H1 (cell line): Measurements from ENCODE around the gene EXOC2. TPM values are rescaled to one million over a fixed set of nuclear protein-coding genes. Genes with fewer than 3 reads are reported as not detected.

Experiments used
- CTCF ChIA-PET: fragments of 300-600 bp; sonication (Branson Sonifier 250); formaldehyde crosslinking; loops from one replicate; lab custom pipeline; 2021; ENCODE audit not compliant: partially characterized antibody; lab: Charles Lee
- POLR2A ChIA-PET: fragments of 300-600 bp; sonication (Branson Sonifier 250); formaldehyde crosslinking; loops from one replicate; lab custom pipeline; 2021; ENCODE audit warnings: inconsistent platforms; ENCODE audit not compliant: partially characterized antibody; lab: Charles Lee
- DNase-seq, 2 experiments: peaks; one replicate each; pipeline versions ENCODE4 v3.0.0 to v3.0.0-alpha.2; 2010 to 2022; ENCODE audit warnings: low spot score in 2 of 2, low read depth in 1 of 2, mixed read lengths in 1 of 2
- FAIRE-seq: peaks from 2 replicates; lab custom pipeline; 2011; peaks lifted over from hg19 to GRCh38; lab: Jason Lieb, UNC
- H2AFZ ChIP-seq: 2 replicates; pipeline ENCODE4 v1.8.1; 2012; ENCODE audit warnings: low read length, inconsistent platforms
- H2AK5ac ChIP-seq: 2 replicates; pipeline ENCODE4 v1.6.1; 2013; ENCODE audit warnings: low read depth, low read length
- H2BK120ac ChIP-seq: replicated peaks from 2 replicates; pipeline ENCODE3; 2013; ENCODE audit warnings: low read depth, low read length, inconsistent platforms
- H2BK12ac ChIP-seq: 2 replicates; pipeline ENCODE4 v1.6.1; 2013; ENCODE audit warnings: low read depth, low read length
- H2BK15ac ChIP-seq: 2 replicates; pipeline ENCODE4 v1.6.1; 2013; ENCODE audit warnings: low read length
- H2BK20ac ChIP-seq: 2 replicates; pipeline ENCODE4 v1.6.1; 2013; ENCODE audit warnings: low read length
- H2BK5ac ChIP-seq: 2 replicates; pipeline ENCODE4 v1.6.1; 2013; ENCODE audit warnings: low read depth, low read length
- H3K14ac ChIP-seq: 2 replicates; pipeline ENCODE4 v1.6.1; 2013; ENCODE audit warnings: inconsistent platforms; ENCODE audit not compliant: insufficient read length
- H3K18ac ChIP-seq: 2 replicates; pipeline ENCODE4 v1.6.1; 2013; ENCODE audit warnings: low read length; ENCODE audit errors: extremely low read depth
- H3K23ac ChIP-seq: 2 replicates; pipeline ENCODE4 v1.6.1; 2013; ENCODE audit warnings: inconsistent platforms; ENCODE audit not compliant: insufficient read length
- H3K23me2 ChIP-seq: 2 replicates; pipeline ENCODE4 v1.6.1; 2013; ENCODE audit warnings: low read depth, low read length
- H3K27ac ChIP-seq: 2 replicates; pipeline ENCODE4 v1.6.1; 2011; ENCODE audit warnings: low read depth, low read length, inconsistent platforms
- H3K27me3 ChIP-seq, 4 experiments: replicated peaks in 1 of 4; 1 replicate in 1 of 4; 2 replicates in 3 of 4; pipeline versions ENCODE4 v1.6.1 to v1.8.1; 2011 to 2013; ENCODE audit warnings: low read length in 3 of 4, mild to moderate bottlenecking in 3 of 4, inconsistent platforms in 2 of 4, mixed read lengths in 2 of 4, moderate library complexity in 1 of 4; ENCODE audit not compliant: control insufficient read depth in 3 of 4, insufficient read depth in 3 of 4; ENCODE audit errors: extremely low read depth in 1 of 4
- H3K36me3 ChIP-seq, 4 experiments: 2 replicates each; pipeline versions ENCODE4 v1.6.1 to v1.8.1; 2011 to 2013; ENCODE audit warnings: mild to moderate bottlenecking in 4 of 4, low read length in 3 of 4, moderate library complexity in 2 of 4, control low read depth in 1 of 4, inconsistent platforms in 1 of 4; ENCODE audit not compliant: insufficient read depth in 4 of 4, control insufficient read depth in 2 of 4
- H3K4ac ChIP-seq: replicated peaks from 2 replicates; pipeline ENCODE3; 2013; ENCODE audit warnings: low read length, low read depth, mixed read lengths, inconsistent platforms; ENCODE audit not compliant: insufficient read length
- H3K4me1 ChIP-seq, 4 experiments: replicated peaks in 1 of 4; 1 replicate in 1 of 4; 2 replicates in 3 of 4; pipeline versions ENCODE4 v1.6.1 to v1.8.1; 2011 to 2013; ENCODE audit warnings: low read length in 3 of 4, inconsistent platforms in 2 of 4, mixed read lengths in 1 of 4; ENCODE audit not compliant: insufficient read depth in 4 of 4, control insufficient read depth in 3 of 4
- H3K4me2 ChIP-seq, 2 experiments: 2 replicates each; pipeline versions ENCODE4 v1.6.1 to v1.8.1; 2011 to 2013; ENCODE audit warnings: low read depth in 2 of 2, low read length in 2 of 2, control low read depth in 1 of 2, inconsistent platforms in 1 of 2, mild to moderate bottlenecking in 1 of 2; ENCODE audit not compliant: insufficient read depth in 1 of 2
- H3K4me3 ChIP-seq, 4 experiments: fragments of 200-600, 300-600 bp in 1 of 4; sonication (generic), shearing (Covaris generic), sonication (Bioruptor Twin) in 1 of 4; 2 replicates each; pipeline versions ENCODE4 v1.5.1 to v1.8.1; 2011 to 2016; ENCODE audit warnings: low read length in 4 of 4, low read depth in 3 of 4, control low read depth in 2 of 4, inconsistent platforms in 2 of 4, mild to moderate bottlenecking in 2 of 4, mixed read lengths in 1 of 4, moderate library complexity in 1 of 4; ENCODE audit not compliant: insufficient read depth in 2 of 4; ENCODE audit errors: extremely low read depth in 1 of 4
- H3K56ac ChIP-seq: replicated peaks from 2 replicates; pipeline ENCODE3; 2013; ENCODE audit warnings: low read depth, mild to moderate bottlenecking, mixed read lengths, low read length, inconsistent platforms; ENCODE audit not compliant: insufficient read length
- H3K79me1 ChIP-seq: 2 replicates; pipeline ENCODE4 v1.6.1; 2013; ENCODE audit warnings: low read depth, low read length, control low read depth
- H3K79me2 ChIP-seq, 2 experiments: 2 replicates each; pipeline versions ENCODE4 v1.6.1 to v1.8.1; 2012 to 2013; ENCODE audit warnings: low read length in 2 of 2, mild to moderate bottlenecking in 2 of 2, inconsistent platforms in 1 of 2; ENCODE audit not compliant: insufficient read depth in 2 of 2, control insufficient read depth in 1 of 2
- H3K9ac ChIP-seq, 4 experiments: replicated peaks in 1 of 4; 1 replicate in 1 of 4; 2 replicates in 3 of 4; pipeline versions ENCODE4 v1.6.1 to v1.8.1; 2011 to 2013; ENCODE audit warnings: low read depth in 3 of 4, low read length in 3 of 4, control low read depth in 2 of 4, mild to moderate bottlenecking in 2 of 4, moderate library complexity in 2 of 4, inconsistent platforms in 1 of 4; ENCODE audit errors: extremely low read depth in 1 of 4
- H3K9me3 ChIP-seq, 2 experiments: 2 replicates each; pipeline versions ENCODE4 v1.6.1 to v1.8.1; 2012 to 2013; ENCODE audit warnings: mild to moderate bottlenecking in 2 of 2, moderate library complexity in 2 of 2, control low read depth in 1 of 2, inconsistent platforms in 1 of 2, low read depth in 1 of 2, low read length in 1 of 2, mixed read lengths in 1 of 2; ENCODE audit not compliant: insufficient read depth in 2 of 2
- H4K20me1 ChIP-seq, 2 experiments: replicated peaks in 1 of 2; 2 replicates each; pipeline versions ENCODE3 to v1.8.1; 2011 to 2013; ENCODE audit warnings: inconsistent platforms in 2 of 2, low read length in 2 of 2, mild to moderate bottlenecking in 1 of 2; ENCODE audit not compliant: insufficient read depth in 2 of 2, control insufficient read depth in 1 of 2
- H4K5ac ChIP-seq: 2 replicates; pipeline ENCODE4 v1.6.1; 2013; ENCODE audit warnings: low read length, low read depth, mixed read lengths, inconsistent platforms; ENCODE audit not compliant: insufficient read length
- H4K8ac ChIP-seq: 2 replicates; pipeline ENCODE4 v1.8.0; 2013; ENCODE audit warnings: mild to moderate bottlenecking, moderate library complexity, low read length, inconsistent platforms; ENCODE audit not compliant: insufficient read depth; ENCODE audit errors: extremely low read depth
- H4K91ac ChIP-seq: replicated peaks from 2 replicates; pipeline ENCODE3; 2013; ENCODE audit warnings: low read length, mixed read lengths, inconsistent platforms; ENCODE audit not compliant: insufficient read length
- CHD1 ChIP-seq: IDR thresholded peaks from 2 replicates; pipeline ENCODE4 v1.6.1; 2012; ENCODE audit warnings: low read depth, low read length, improper control_type of control experiment
- EZH2 ChIP-seq: fragments of 200-600 bp; sonication (generic); IDR thresholded peaks from 2 replicates; pipeline ENCODE4 v1.7.1; 2012; ENCODE audit warnings: low read depth, mild to moderate bottlenecking, moderate library complexity, low read length, inconsistent platforms; ENCODE audit not compliant: severe bottlenecking
- FOSL1 ChIP-seq: IDR thresholded peaks from 2 replicates; pipeline ENCODE4 v1.6.1; 2011; ENCODE audit warnings: mild to moderate bottlenecking, low read depth, low read length, moderate library complexity; ENCODE audit not compliant: insufficient read depth
- KDM5A ChIP-seq: fragments of 200-600 bp; IDR thresholded peaks from 2 replicates; pipeline ENCODE4 v1.7.1; 2012; ENCODE audit warnings: mild to moderate bottlenecking, low read length, inconsistent platforms, mixed read lengths
- MAFK ChIP-seq: IDR thresholded peaks from 2 replicates; pipeline ENCODE4 v1.6.1; 2012; ENCODE audit warnings: low read depth, mild to moderate bottlenecking, improper control_type of control experiment, low read length
- SIN3A ChIP-seq, 2 experiments: IDR thresholded peaks in 1 of 2; conservative IDR thresholded peaks in 1 of 2; 2 replicates each; pipeline ENCODE4 v1.6.1; 2011 to 2012; ENCODE audit warnings: low read length in 2 of 2, improper control_type of control experiment in 1 of 2, low read depth in 1 of 2, mild to moderate bottlenecking in 1 of 2
- SP4 ChIP-seq: IDR thresholded peaks from 2 replicates; pipeline ENCODE4 v1.6.1; 2012; ENCODE audit warnings: low read length, inconsistent platforms
- TAF1 ChIP-seq: IDR thresholded peaks from 2 replicates; pipeline ENCODE4 v1.6.1; 2011; ENCODE audit warnings: mild to moderate bottlenecking, low read depth, low read length
- TAF7 ChIP-seq: optimal IDR thresholded peaks from 2 replicates; pipeline ENCODE3; 2011; ENCODE audit warnings: low read depth, mild to moderate bottlenecking, inconsistent platforms, low read length, moderate library complexity, borderline replicate concordance
- TBP ChIP-seq: IDR thresholded peaks from 2 replicates; pipeline ENCODE4 v1.6.1; 2011; ENCODE audit warnings: low read depth, low read length, improper control_type of control experiment
- TEAD4 ChIP-seq: IDR thresholded peaks from 2 replicates; pipeline ENCODE4 v1.6.1; 2012; ENCODE audit warnings: low read depth, low read length, inconsistent platforms, mixed read lengths
- WGBS, 2 experiments: shearing (Covaris generic) in 1 of 2; methylation state at CpG; one replicate each; pipeline versions ENCODE4 v1.1.6 to v1.1.7; 2013 to 2015; ENCODE audit warnings: low lambda C conversion rate in 2 of 2, mixed read lengths in 2 of 2, inconsistent platforms in 1 of 2, low coverage in 1 of 2, missing lambda C conversion rate in 1 of 2; ENCODE audit not compliant: insufficient replicate concordance in 2 of 2, insufficient coverage in 1 of 2, insufficient read length in 1 of 2; ENCODE audit errors: extremely low coverage in 1 of 2, missing lambda C conversion rate in 1 of 2; 5-methylcytosine and 5-hydroxymethylcytosine counted together
- polyA plus RNA-seq, 7 experiments: library from polyadenylated mRNA; depleted of rRNA in 3 of 7; stranded (reverse) in 5 of 7; unstranded in 2 of 7; fragments of >200 nt in 5 of 7; fragments of 200-250 nt in 2 of 7; gene quantifications; 1 replicate in 5 of 7; 2 replicates in 1 of 7; 4 replicates in 1 of 7; pipeline versions ENCODE4 v1.2.1 to v1.2.3, GENCODE V29; 2011 to 2013; ENCODE audit warnings: missing spikeins in 2 of 7, mixed read lengths in 2 of 7
- total RNA-seq: library from RNA; stranded (reverse); fragmentation: NEBNext Ultra II Directional; extraction: Animal tissue kit (Norgen Biotek cat#: 25700); gene quantifications from 2 replicates; pipeline ENCODE4 v1.2.1, GENCODE V29; 2021
- TF ChIP-seq, protein P1 (sequence below): IDR thresholded peaks from 2 replicates; pipeline ENCODE4 v1.6.1; 2012; ENCODE audit warnings: low read length, inconsistent platforms
- TF ChIP-seq, protein P2 (sequence below): IDR thresholded peaks from 2 replicates; pipeline ENCODE4 v1.6.1; 2012; ENCODE audit warnings: inconsistent platforms

The EXOC2 gene
- total and polyA plus RNA-seq, 2 of the 8 experiments (the other 6 are each of a cell fraction or from before 2014, with no cell fraction given), result 25.5 to 44.4 TPM

DNA sequence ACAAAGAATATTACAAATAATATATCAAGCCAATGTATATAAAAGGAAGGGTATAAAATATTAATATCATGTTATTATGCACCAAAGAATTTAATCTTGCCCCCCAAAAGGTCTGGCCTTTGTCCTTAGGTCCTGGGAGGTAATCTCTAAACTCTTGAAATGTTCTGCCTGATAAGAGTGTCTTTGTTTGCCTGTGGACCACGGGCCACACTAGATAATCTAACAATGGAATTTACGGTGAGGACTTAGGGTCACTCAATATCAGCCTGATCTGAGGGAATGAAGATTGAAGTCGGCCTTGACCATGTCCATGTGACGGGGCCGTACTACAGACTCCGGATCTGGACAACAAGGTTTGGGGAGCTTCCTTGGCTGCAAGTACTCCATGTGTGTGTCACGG is 79.0 kb downstream of the EXOC2 start:
- no peak overlapping the region for H3K27ac ChIP-seq
- no peak overlapping the region for H3K4me2 ChIP-seq
- H3K18ac ChIP-seq, result no peak overlapping the region
- H3K23me2 ChIP-seq, result no peaks in the 10 kb centered on the region
- no peak overlapping the region for H4K8ac ChIP-seq
- H3K27me3 ChIP-seq, result no peaks in the 10 kb centered on the region
- H3K4me1 ChIP-seq, result no peaks in the 10 kb centered on the region
- H2BK120ac ChIP-seq, result no peak overlapping the region
- H2BK20ac ChIP-seq, result no peak overlapping the region
- H2BK12ac ChIP-seq, result no peak overlapping the region
- FAIRE-seq, result no peak
- no peaks in the 10 kb centered on the region for H3K79me1 ChIP-seq
- H3K23ac ChIP-seq, result no peak overlapping the region
- no peak overlapping the region for H4K91ac ChIP-seq
- H3K79me2 ChIP-seq, result no peaks in the 10 kb centered on the region
- H3K14ac ChIP-seq, result no peak overlapping the region
- no peak overlapping the region for H2AFZ ChIP-seq
- no peak overlapping the region for H3K4me3 ChIP-seq
- H2AK5ac ChIP-seq, result no peak overlapping the region
- H4K5ac ChIP-seq, result no peak overlapping the region
- CTCF ChIA-PET, result interaction anchor here (1.0 to 1.1 kb wide), 2 partner anchors 30 to 70 kb away, joined by 3 read pairs; no protein-coding TSS in a partner anchor
- H4K20me1 ChIP-seq, result no peaks in the 10 kb centered on the region
- H3K4ac ChIP-seq, result no peak overlapping the region
- no peak for DNase-seq
- H2BK5ac ChIP-seq, result no peak overlapping the region
- peaks cover 0 to 11% (median under 1%) of the 10 kb centered on the region in 4 experiments; a peak in 4 of 8 replicates for H3K36me3 ChIP-seq
- no peak overlapping the region for H2BK15ac ChIP-seq
- no peak overlapping the region for H3K56ac ChIP-seq
- no peaks in the 10 kb centered on the region for H3K9me3 ChIP-seq
- POLR2A ChIA-PET, result interaction anchor here (0.9 kb wide), 1 partner anchor 8 kb away, joined by 3 read pairs; no protein-coding TSS in a partner anchor
- WGBS, 2 experiments, result 89% methylated on average over 7 of the region's 7 CpGs; no CpG with 5 or more reads in 1 of the 2 experiments
- no peak overlapping the region for H3K9ac ChIP-seq
- TF ChIP-seq KDM5A, result no peak
- no peak for TF ChIP-seq TBP
- no peak for TF ChIP-seq FOSL1
- TF ChIP-seq, protein P1, sequence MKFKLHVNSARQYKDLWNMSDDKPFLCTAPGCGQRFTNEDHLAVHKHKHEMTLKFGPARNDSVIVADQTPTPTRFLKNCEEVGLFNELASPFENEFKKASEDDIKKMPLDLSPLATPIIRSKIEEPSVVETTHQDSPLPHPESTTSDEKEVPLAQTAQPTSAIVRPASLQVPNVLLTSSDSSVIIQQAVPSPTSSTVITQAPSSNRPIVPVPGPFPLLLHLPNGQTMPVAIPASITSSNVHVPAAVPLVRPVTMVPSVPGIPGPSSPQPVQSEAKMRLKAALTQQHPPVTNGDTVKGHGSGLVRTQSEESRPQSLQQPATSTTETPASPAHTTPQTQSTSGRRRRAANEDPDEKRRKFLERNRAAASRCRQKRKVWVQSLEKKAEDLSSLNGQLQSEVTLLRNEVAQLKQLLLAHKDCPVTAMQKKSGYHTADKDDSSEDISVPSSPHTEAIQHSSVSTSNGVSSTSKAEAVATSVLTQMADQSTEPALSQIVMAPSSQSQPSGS, result no peak
- TF ChIP-seq, protein P2, sequence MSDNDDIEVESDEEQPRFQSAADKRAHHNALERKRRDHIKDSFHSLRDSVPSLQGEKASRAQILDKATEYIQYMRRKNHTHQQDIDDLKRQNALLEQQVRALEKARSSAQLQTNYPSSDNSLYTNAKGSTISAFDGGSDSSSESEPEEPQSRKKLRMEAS, result no peak
- no peak for TF ChIP-seq EZH2
- no peak for TF ChIP-seq SP4
- no peak for TF ChIP-seq TEAD4
- TF ChIP-seq TAF1, result no peak
- no peak for TF ChIP-seq CHD1
- no peak for TF ChIP-seq TAF7
- no peak for TF ChIP-seq SIN3A (conservative IDR thresholded peaks at IDR 0.05 in 1 of 2, IDR thresholded peaks at IDR 0.05 in 1 of 2; ENCODE audit: low read depth in 1 of 2, low read length in 2 of 2)
- no peak for TF ChIP-seq MAFK
